Astrocyte of the spinal cord (primary cell): ENCODE data around the gene GPR107.

Source experiments
- DNase-seq: peaks from one replicate; pipeline ENCODE4 v3.0.0; 2011; ENCODE audit warnings: low read depth, low spot score
- H3K4me3 ChIP-seq: 2 replicates; pipeline ENCODE4 v1.5.1; 2011; ENCODE audit warnings: low read depth, mild to moderate bottlenecking, low read length, moderate library complexity
- in situ Hi-C: cut with HindIII; loops from 2 replicates; pipeline ENCODE4 v1.10.0; 2017; ENCODE audit warnings: low sequenced_read_pairs
- TF ChIP-seq, protein P1 (sequence below): IDR thresholded peaks from 2 replicates; pipeline ENCODE4 v1.5.1; 2012; ENCODE audit warnings: low read depth, mild to moderate bottlenecking, low read length, inconsistent platforms

The GPR107 gene

DNA sequence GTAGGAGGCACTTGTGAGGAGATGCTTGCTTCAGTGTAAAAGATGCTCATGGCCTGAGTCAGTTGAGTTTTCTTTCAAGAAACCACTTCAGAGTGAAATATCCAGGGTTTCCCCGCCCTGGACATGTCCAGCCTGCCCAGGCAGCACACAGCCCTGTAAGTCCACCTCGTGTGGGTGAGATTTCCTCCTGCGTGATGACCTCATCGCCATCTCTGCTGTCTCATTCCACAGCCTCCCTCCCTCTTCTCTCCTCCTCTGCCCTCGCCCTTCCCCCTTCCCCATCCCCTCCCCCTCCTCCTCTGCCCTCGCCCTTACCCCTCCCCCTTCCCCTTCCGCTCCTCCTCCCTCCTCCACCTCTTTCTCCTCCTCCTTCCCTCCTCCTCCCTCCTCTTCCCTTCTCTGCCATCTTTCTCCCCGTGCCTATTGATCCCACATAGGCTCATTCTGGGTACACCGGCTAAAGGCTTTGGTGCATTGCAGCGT is 84.5 kb downstream of the GPR107 start:
- TF ChIP-seq, protein P1, sequence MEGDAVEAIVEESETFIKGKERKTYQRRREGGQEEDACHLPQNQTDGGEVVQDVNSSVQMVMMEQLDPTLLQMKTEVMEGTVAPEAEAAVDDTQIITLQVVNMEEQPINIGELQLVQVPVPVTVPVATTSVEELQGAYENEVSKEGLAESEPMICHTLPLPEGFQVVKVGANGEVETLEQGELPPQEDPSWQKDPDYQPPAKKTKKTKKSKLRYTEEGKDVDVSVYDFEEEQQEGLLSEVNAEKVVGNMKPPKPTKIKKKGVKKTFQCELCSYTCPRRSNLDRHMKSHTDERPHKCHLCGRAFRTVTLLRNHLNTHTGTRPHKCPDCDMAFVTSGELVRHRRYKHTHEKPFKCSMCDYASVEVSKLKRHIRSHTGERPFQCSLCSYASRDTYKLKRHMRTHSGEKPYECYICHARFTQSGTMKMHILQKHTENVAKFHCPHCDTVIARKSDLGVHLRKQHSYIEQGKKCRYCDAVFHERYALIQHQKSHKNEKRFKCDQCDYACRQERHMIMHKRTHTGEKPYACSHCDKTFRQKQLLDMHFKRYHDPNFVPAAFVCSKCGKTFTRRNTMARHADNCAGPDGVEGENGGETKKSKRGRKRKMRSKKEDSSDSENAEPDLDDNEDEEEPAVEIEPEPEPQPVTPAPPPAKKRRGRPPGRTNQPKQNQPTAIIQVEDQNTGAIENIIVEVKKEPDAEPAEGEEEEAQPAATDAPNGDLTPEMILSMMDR, result no peak
- in situ Hi-C loops, result no loop called here
- DNase-seq, result peak; percentile 97
- no peak overlapping the region for H3K4me3 ChIP-seq

DNA sequence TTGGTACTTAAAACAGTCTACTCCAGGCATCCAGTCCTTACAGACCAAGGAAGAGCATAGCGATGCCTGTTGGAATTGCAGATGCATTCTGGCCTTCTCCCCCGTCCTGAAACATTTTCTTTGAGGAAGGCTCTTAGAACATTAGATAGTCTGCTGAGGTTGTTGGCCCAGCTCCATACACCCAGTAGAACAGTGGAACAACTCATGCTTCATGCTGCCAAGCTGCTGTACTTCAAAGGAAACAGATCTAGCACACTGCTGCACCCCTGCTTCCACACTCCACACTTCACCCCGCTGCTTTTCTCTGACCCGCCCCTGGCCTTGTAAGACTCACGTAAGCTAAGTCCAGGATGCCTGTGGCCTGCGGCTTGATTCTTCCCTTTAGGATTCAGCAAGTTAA is 85.1 kb downstream of the GPR107 start:
- DNase-seq, result peak; percentile 98
- TF ChIP-seq, protein P1, result no peak
- no peak overlapping the region for H3K4me3 ChIP-seq
- in situ Hi-C loops, result no loop called here

DNA sequence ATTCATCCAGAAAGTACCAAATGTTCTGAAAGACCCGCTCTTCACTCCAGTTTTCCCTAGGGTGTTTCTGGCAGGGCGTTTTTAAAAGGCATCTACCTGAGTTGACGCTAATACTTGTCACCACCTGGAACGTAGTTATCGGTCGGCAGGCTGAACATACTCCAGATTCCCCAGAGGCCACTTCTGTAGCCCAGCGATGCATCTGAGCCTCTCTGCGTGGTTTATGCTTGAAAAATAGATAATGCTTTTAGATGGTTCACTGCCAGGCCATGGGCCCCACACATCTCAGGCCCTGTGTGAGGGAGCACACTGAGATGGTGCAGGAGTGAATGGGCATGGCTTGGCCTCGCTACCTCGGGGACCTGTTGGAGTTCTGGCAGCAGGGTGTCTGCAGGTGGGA is 85.5 kb downstream of the GPR107 start:
- TF ChIP-seq, protein P1, result no peak
- DNase-seq, result no peak
- in situ Hi-C loops, result no loop called here
- no peak overlapping the region for H3K4me3 ChIP-seq

DNA sequence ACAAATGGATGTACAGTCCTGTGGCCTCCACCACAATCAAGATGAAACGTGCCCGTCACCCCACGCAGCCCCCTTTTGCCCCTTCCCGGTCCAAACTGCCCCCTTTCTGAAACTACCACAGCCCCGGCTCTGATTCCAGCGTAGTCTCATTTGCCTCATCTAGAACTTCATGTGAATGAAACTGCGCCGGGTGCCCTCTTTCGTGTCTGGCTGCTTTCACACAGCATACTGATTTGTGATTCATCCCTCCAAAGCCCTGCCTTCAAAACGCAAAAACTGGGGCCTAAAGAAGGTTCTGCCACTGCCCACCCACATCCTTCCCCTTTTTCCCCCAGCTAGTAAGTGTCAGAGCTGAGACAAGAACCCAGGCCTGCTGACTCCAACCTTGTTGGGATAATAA is 87.0 kb downstream of the GPR107 start:
- in situ Hi-C loops, result no loop called here
- no peak for DNase-seq
- no peak overlapping the region for H3K4me3 ChIP-seq
- TF ChIP-seq, protein P1, result no peak

DNA sequence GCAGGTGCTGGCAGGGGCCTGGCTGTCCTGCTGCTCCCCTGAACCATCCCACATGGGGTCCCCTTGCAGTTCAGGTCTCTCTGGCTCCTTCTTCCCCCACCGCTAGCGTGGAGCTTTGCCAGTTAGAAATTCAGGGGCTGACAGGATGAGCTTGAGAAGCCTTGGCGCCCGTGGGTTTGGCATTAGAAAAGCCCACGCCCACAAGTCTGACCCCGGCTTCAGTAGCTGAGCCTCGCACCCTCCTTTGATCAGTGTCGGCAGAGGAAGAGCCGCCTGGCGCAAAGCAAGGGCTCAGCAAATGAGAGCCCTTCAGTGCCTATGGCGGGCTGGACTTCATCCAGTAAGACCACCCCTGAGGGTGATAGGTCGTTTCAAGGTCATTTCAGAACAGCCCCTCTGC is 88.3 kb downstream of the GPR107 start:
- in situ Hi-C loops, result no loop called here
- DNase-seq, result no peak
- TF ChIP-seq, protein P1, result no peak
- H3K4me3 ChIP-seq, result no peak overlapping the region

DNA sequence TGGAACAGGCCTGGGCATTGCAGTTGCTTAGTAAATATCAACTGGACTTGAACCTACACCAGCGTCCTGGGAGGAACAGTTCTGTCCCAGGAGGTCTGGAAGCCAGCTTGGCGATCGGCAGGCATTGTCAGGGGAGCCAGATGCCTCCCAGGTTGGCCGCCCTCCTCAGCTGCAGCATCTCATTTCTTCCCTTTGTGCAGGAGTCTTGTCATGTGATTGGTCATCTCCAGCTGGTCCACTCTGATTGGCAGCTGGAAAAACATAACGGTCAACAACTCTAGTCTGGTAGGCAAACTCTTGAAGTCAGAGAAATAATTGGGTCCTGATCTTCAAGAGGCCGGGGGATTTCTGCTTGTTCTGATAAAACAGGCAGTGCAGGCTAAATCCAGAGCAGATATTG is 88.9 kb downstream of the GPR107 start:
- H3K4me3 ChIP-seq, result no peak overlapping the region
- DNase-seq, result no peak
- in situ Hi-C loops, result no loop called here
- TF ChIP-seq, protein P1, result no peak
